CD4-positive, alpha-beta T cell (primary cell): Measurements from ENCODE around the gene ITGAE. TPM values are rescaled to one million over a fixed set of nuclear protein-coding genes. Genes with fewer than 3 reads are reported as not detected.
A peak's percentile ranks its signal among the peaks of the same experiment; 100 is the strongest.
"Not testable (repeated sequence)": the region's sequence is repeated elsewhere in the genome, so short reads cannot be mapped to it uniquely, and the experiment has no call there.

Experiments used
- ATAC-seq: fragments of 200-7000 bp; cut with Tn5 transposase; one replicate; pipeline ENCODE4 v1.10.0; 2022; ENCODE audit warnings: mild to moderate bottlenecking; ENCODE audit not compliant: poor library complexity
- CTCF ChIA-PET: fragments of 350-600 bp; sonication (Branson Sonifier 250); formaldehyde crosslinking; loops from one replicate; lab custom pipeline; 2021; ENCODE audit warnings: antibody characterized with exemption, inconsistent platforms; lab: Charles Lee
- POLR2A ChIA-PET: fragments of 350-600 bp; sonication (Branson Sonifier 250); formaldehyde crosslinking; loops from one replicate; lab custom pipeline; 2021; ENCODE audit warnings: antibody characterized with exemption, inconsistent platforms; lab: Charles Lee
- DNase-seq, 14 experiments: peaks; one replicate each; pipeline ENCODE4 v3.0.0-alpha.2; 2013 to 2020; ENCODE audit warnings: mixed read lengths in 2 of 14
- H3K27ac ChIP-seq, 2 donors: one replicate each; pipeline versions ENCODE4 v1.5.1 to v1.7.0; 2013; ENCODE audit warnings: low read length in 2 of 2, low read depth in 1 of 2, mild to moderate bottlenecking in 1 of 2
- H3K27me3 ChIP-seq, 2 experiments: 1 replicate in 1 of 2; 2 replicates in 1 of 2; pipeline versions ENCODE4 v1.6.1 to v1.7.0; 2013; ENCODE audit warnings: low read length in 2 of 2, control low read depth in 1 of 2, mild to moderate bottlenecking in 1 of 2, moderate library complexity in 1 of 2; ENCODE audit not compliant: insufficient read depth in 2 of 2, control insufficient read depth in 1 of 2
- H3K36me3 ChIP-seq: one replicate; pipeline ENCODE4 v1.6.1; 2013; ENCODE audit warnings: low read length, control low read depth; ENCODE audit not compliant: insufficient read depth
- H3K4me1 ChIP-seq: one replicate; pipeline ENCODE4 v1.6.1; 2013; ENCODE audit warnings: low read length, control low read depth; ENCODE audit not compliant: insufficient read depth
- H3K4me3 ChIP-seq: one replicate; pipeline ENCODE4 v1.5.1; 2013; ENCODE audit warnings: mild to moderate bottlenecking, low read length, moderate library complexity
- H3K9me3 ChIP-seq, 2 experiments: 1 replicate in 1 of 2; 2 replicates in 1 of 2; pipeline versions ENCODE4 v1.6.1 to v1.7.0; 2013; ENCODE audit warnings: low read length in 2 of 2, mild to moderate bottlenecking in 2 of 2, control low read depth in 1 of 2, moderate library complexity in 1 of 2; ENCODE audit not compliant: control insufficient read depth in 1 of 2, insufficient read depth in 1 of 2
- H3K27ac Mint-ChIP-seq: one replicate; pipeline ENCODE4 v1.8.0; 2020; ENCODE audit warnings: mixed read lengths
- H3K27me3 Mint-ChIP-seq: one replicate; pipeline ENCODE4 v1.8.0; 2021; ENCODE audit warnings: mixed read lengths
- H3K36me3 Mint-ChIP-seq: one replicate; pipeline ENCODE4 v1.8.0; 2021; ENCODE audit warnings: low read depth, mixed read lengths
- H3K4me1 Mint-ChIP-seq: one replicate; pipeline ENCODE4 v1.8.0; 2021; ENCODE audit warnings: low read depth, mixed read lengths
- H3K4me3 Mint-ChIP-seq: one replicate; pipeline ENCODE4 v1.8.0; 2020; ENCODE audit warnings: mild to moderate bottlenecking, mixed read lengths
- H3K9me3 Mint-ChIP-seq: one replicate; pipeline ENCODE4 v1.8.0; 2020; ENCODE audit warnings: mixed read lengths
- intact Hi-C, 2 experiments: fragments of 100-400 bp; cut with DNase I in 1 of 2; cut with micrococcal nuclease in 1 of 2; formaldehyde crosslinking; loops; one replicate each; pipeline versions ENCODE4 v1.15.1 to v1.9.0; 2023 to 2025; cut with DNase I, micrococcal nuclease
- total RNA-seq, 174 experiments: library from RNA in 2 of 174; stranded (reverse) in 2 of 174; gene quantifications; one replicate each; pipeline ENCODE4 v1.2.3 and lab custom pipeline; 2021 to 2026
- TF ChIP-seq, protein P1 (sequence below): fragments of 200-600 bp; IDR thresholded peaks from one replicate; pipeline ENCODE4 v1.8.0; 2022; ENCODE audit warnings: antibody characterized with exemption, mild to moderate bottlenecking

The ITGAE gene
- total RNA-seq, 2 experiments from 2014 or later, result 15.8 to 18.3 TPM

GRCh38 chr17:3793258-3793657 is 7.7 kb downstream of the ITGAE start:
- H3K4me3 ChIP-seq, H3K27ac Mint-ChIP-seq, H3K27ac ChIP-seq, CTCF ChIA-PET, H3K9me3 Mint-ChIP-seq, POLR2A ChIA-PET, H3K9me3 ChIP-seq, H3K36me3 ChIP-seq, DNase-seq, intact Hi-C loops, H3K27me3 ChIP-seq, H3K4me3 Mint-ChIP-seq, ATAC-seq, H3K27me3 Mint-ChIP-seq, H3K36me3 Mint-ChIP-seq: not testable (repeated sequence)
- peaks cover 30% of the 10 kb centered on the region for H3K4me1 ChIP-seq
- peaks cover 20% of the 10 kb centered on the region for H3K4me1 Mint-ChIP-seq

GRCh38 chr17:3792481-3792880 is 8.5 kb downstream of the ITGAE start:
- H3K27me3 Mint-ChIP-seq, result no peaks in the 10 kb centered on the region
- H3K9me3 Mint-ChIP-seq, result no peaks in the 10 kb centered on the region
- peaks cover 24% of the 10 kb centered on the region for H3K4me1 Mint-ChIP-seq
- H3K27ac ChIP-seq, result no peak overlapping the region
- peaks cover 33% of the 10 kb centered on the region for H3K4me1 ChIP-seq
- DNase-seq (no peak), ATAC-seq (no peak)
- intact Hi-C loops, result no loop called here
- no peaks in the 10 kb centered on the region for H3K36me3 Mint-ChIP-seq
- no peaks in the 10 kb centered on the region for H3K27me3 ChIP-seq
- no peak overlapping the region for H3K27ac Mint-ChIP-seq
- TF ChIP-seq, protein P1, sequence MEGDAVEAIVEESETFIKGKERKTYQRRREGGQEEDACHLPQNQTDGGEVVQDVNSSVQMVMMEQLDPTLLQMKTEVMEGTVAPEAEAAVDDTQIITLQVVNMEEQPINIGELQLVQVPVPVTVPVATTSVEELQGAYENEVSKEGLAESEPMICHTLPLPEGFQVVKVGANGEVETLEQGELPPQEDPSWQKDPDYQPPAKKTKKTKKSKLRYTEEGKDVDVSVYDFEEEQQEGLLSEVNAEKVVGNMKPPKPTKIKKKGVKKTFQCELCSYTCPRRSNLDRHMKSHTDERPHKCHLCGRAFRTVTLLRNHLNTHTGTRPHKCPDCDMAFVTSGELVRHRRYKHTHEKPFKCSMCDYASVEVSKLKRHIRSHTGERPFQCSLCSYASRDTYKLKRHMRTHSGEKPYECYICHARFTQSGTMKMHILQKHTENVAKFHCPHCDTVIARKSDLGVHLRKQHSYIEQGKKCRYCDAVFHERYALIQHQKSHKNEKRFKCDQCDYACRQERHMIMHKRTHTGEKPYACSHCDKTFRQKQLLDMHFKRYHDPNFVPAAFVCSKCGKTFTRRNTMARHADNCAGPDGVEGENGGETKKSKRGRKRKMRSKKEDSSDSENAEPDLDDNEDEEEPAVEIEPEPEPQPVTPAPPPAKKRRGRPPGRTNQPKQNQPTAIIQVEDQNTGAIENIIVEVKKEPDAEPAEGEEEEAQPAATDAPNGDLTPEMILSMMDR, result no peak
- no peak overlapping the region for H3K4me3 ChIP-seq
- H3K36me3 ChIP-seq, result no peaks in the 10 kb centered on the region
- ChIA-PET POLR2A (no interaction called here), CTCF (no interaction called here)
- no peaks in the 10 kb centered on the region for H3K9me3 ChIP-seq
- no peak overlapping the region for H3K4me3 Mint-ChIP-seq

- ATAC-seq (peak; percentile 37), DNase-seq (peak in 4 of 14 experiments; percentile 26 to 72 (median 46))
- CTCF ChIA-PET, result interaction anchor here (1.1 to 1.6 kb wide), 2 partner anchors 48 to 50 kb away, joined by 3 read pairs; no protein-coding TSS in a partner anchor
- no peaks in the 10 kb centered on the region for H3K9me3 Mint-ChIP-seq
- TF ChIP-seq, protein P1, result no peak
- H3K36me3 Mint-ChIP-seq, result no peaks in the 10 kb centered on the region
- H3K4me1 Mint-ChIP-seq, result peaks cover 13% of the 10 kb centered on the region
- Histone ChIP-seq H3K4me1 (peaks cover 8% of the 10 kb centered on the region), H3K27me3 (no peaks in the 10 kb centered on the region), H3K4me3 (no peak overlapping the region), H3K27ac (no peak overlapping the region), H3K9me3 (no peaks in the 10 kb centered on the region), H3K36me3 (no peaks in the 10 kb centered on the region)
- H3K27me3 Mint-ChIP-seq, result no peaks in the 10 kb centered on the region
- H3K4me3 Mint-ChIP-seq, result no peak overlapping the region
- intact Hi-C loops, result loop anchor here (5.0 to 10.0 kb wide), 2 partner anchors 51 to 53 kb away; no protein-coding TSS in a partner anchor
- POLR2A ChIA-PET, result interaction anchor here (0.7 to 2.0 kb wide), 3 partner anchors 48 to 1814 kb away, joined by 3 to 9 read pairs (median 4); no protein-coding TSS in a partner anchor
- H3K27ac Mint-ChIP-seq, result no peak overlapping the region
These were observed 12.8 kb downstream of the ITGAE start for GRCh38 chr17:3788200-3788599.

DNA sequence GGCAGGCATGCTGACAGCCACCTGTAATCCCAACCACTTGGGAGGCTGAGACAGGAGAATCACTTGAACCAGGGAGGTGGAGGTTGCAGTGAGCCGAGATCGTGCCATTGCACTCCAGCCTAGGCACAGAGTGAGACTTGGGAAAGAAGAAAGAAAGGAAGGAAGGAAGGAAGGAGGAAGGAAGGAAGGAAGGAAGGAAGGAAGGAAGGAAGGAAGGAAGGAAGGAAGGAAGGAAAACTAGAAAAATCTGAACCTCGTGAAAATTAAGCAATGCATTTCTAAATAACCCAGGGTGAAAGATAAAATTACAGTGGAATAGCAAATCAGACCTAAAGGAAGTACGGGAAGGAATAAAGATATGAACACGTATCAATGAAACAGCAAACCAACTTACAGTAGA is 15.7 kb downstream of the ITGAE start:
- H3K9me3 ChIP-seq, DNase-seq, POLR2A ChIA-PET, CTCF ChIA-PET, H3K27me3 Mint-ChIP-seq, H3K9me3 Mint-ChIP-seq, H3K4me3 ChIP-seq, H3K27me3 ChIP-seq, H3K36me3 ChIP-seq, H3K4me1 ChIP-seq, H3K4me1 Mint-ChIP-seq, H3K36me3 Mint-ChIP-seq, ATAC-seq, H3K27ac ChIP-seq, H3K27ac Mint-ChIP-seq, H3K4me3 Mint-ChIP-seq: not testable (repeated sequence)
- intact Hi-C loops, result loop anchor here (5.0 to 10.0 kb wide), 2 partner anchors 48 to 51 kb away; no protein-coding TSS in a partner anchor
